Liver (tissue), 9 donors: ENCODE data around the gene MYB. TPM values are rescaled to one million over a fixed set of nuclear protein-coding genes. Genes with fewer than 3 reads are reported as not detected.
"Not testable (repeated sequence)": the region's sequence is repeated elsewhere in the genome, so short reads cannot be mapped to it uniquely, and the experiment has no call there.

Experiments used
- DNase-seq: peaks from one replicate; pipeline ENCODE4 v3.0.0-alpha.2; 2017; ENCODE audit warnings: low spot score
- H3K27ac ChIP-seq, 2 donors: one replicate each; pipeline ENCODE4 v1.7.0; 2013; ENCODE audit warnings: inconsistent platforms in 2 of 2, low read length in 2 of 2, control low read depth in 1 of 2, low read depth in 1 of 2, mild to moderate bottlenecking in 1 of 2
- H3K27me3 ChIP-seq, 4 donors: one replicate each; pipeline versions ENCODE4 v1.6.1 to v1.7.0; 2013; ENCODE audit warnings: low read length in 3 of 4, inconsistent platforms in 1 of 4, mild to moderate bottlenecking in 1 of 4, moderate library complexity in 1 of 4; ENCODE audit not compliant: control insufficient read depth in 4 of 4, insufficient read depth in 4 of 4
- H3K36me3 ChIP-seq, 4 donors: one replicate each; pipeline versions ENCODE4 v1.6.1 to v1.7.0; 2013; ENCODE audit warnings: low read length in 3 of 4, mild to moderate bottlenecking in 3 of 4, low read depth in 1 of 4, moderate library complexity in 1 of 4; ENCODE audit not compliant: control insufficient read depth in 4 of 4, insufficient read depth in 3 of 4
- H3K4me1 ChIP-seq, 4 donors: one replicate each; pipeline versions ENCODE4 v1.6.1 to v1.7.0; 2013; ENCODE audit warnings: low read length in 3 of 4, mild to moderate bottlenecking in 3 of 4, moderate library complexity in 1 of 4; ENCODE audit not compliant: control insufficient read depth in 4 of 4, insufficient read depth in 4 of 4
- H3K4me3 ChIP-seq, 3 donors: one replicate each; pipeline versions ENCODE4 v1.6.1 to v1.7.0; 2013; ENCODE audit warnings: low read length in 3 of 3, control low read depth in 1 of 3, low read depth in 1 of 3, mild to moderate bottlenecking in 1 of 3
- H3K9ac ChIP-seq, 2 donors: one replicate each; pipeline ENCODE4 v1.7.0; 2013; ENCODE audit warnings: low read length in 2 of 2, mild to moderate bottlenecking in 2 of 2, moderate library complexity in 2 of 2, control low read depth in 1 of 2, low read depth in 1 of 2
- H3K9me3 ChIP-seq, 4 donors: one replicate each; pipeline versions ENCODE4 v1.6.1 to v1.7.0; 2013; ENCODE audit warnings: low read length in 3 of 4; ENCODE audit not compliant: control insufficient read depth in 4 of 4
- EGR1 ChIP-seq, 2 donors: IDR thresholded peaks; 2 replicates each; pipeline ENCODE4 v1.6.1; 2016 to 2018; ENCODE audit warnings: antibody characterized with exemption in 2 of 2, low read depth in 2 of 2
- FOXA1 ChIP-seq: IDR thresholded peaks from 2 replicates; pipeline ENCODE4 v1.6.1; 2016; ENCODE audit warnings: antibody characterized with exemption
- FOXA2 ChIP-seq: IDR thresholded peaks from 2 replicates; pipeline ENCODE4 v1.6.1; 2016; ENCODE audit warnings: antibody characterized with exemption
- GABPA ChIP-seq, 2 donors: IDR thresholded peaks in 1 of 2; conservative IDR thresholded peaks in 1 of 2; 2 replicates each; pipeline ENCODE4 v1.6.1; 2016; ENCODE audit warnings: antibody characterized with exemption in 2 of 2, mild to moderate bottlenecking in 1 of 2, moderate library complexity in 1 of 2
- HNF4A ChIP-seq, 2 donors: conservative IDR thresholded peaks; 2 replicates each; pipeline ENCODE4 v1.6.1; 2016; ENCODE audit warnings: antibody characterized with exemption in 2 of 2, mild to moderate bottlenecking in 2 of 2
- HNF4G ChIP-seq: IDR thresholded peaks from 2 replicates; pipeline ENCODE4 v1.6.1; 2016; ENCODE audit warnings: antibody characterized with exemption
- JUND ChIP-seq, 2 donors: IDR thresholded peaks; 2 replicates each; pipeline ENCODE4 v1.6.1; 2016; ENCODE audit warnings: antibody characterized with exemption in 2 of 2
- NR2F2 ChIP-seq: IDR thresholded peaks from 2 replicates; pipeline ENCODE4 v1.6.1; 2016; ENCODE audit warnings: antibody characterized with exemption
- RAD21 ChIP-seq, 2 donors: IDR thresholded peaks; 2 replicates each; pipeline ENCODE4 v1.6.1; 2016; ENCODE audit warnings: antibody characterized with exemption in 2 of 2, mild to moderate bottlenecking in 2 of 2
- RXRA ChIP-seq, 2 donors: IDR thresholded peaks; 2 replicates each; pipeline ENCODE4 v1.6.1; 2017 to 2018; ENCODE audit warnings: antibody characterized with exemption in 2 of 2, mild to moderate bottlenecking in 1 of 2
- SP1 ChIP-seq: IDR thresholded peaks from 2 replicates; pipeline ENCODE4 v1.6.1; 2018; ENCODE audit warnings: antibody characterized with exemption, mild to moderate bottlenecking
- TAF1 ChIP-seq: conservative IDR thresholded peaks from 2 replicates; pipeline ENCODE4 v1.6.1; 2016; ENCODE audit warnings: antibody characterized with exemption, mild to moderate bottlenecking
- YY1 ChIP-seq: IDR thresholded peaks from 2 replicates; pipeline ENCODE4 v1.6.1; 2016; ENCODE audit warnings: antibody characterized with exemption, mild to moderate bottlenecking
- whole genome bisulfite sequencing: extraction: QIAGEN DNeasy Blood & Tissue Kit; methylation state at CpG from one replicate; pipeline ENCODE4 v1.1.7; 2013; 5-methylcytosine and 5-hydroxymethylcytosine counted together
- polyA plus RNA-seq, 2 donors: library from polyadenylated mRNA; stranded (reverse) in 1 of 2; unstranded in 1 of 2; fragments of 200-250 nt in 1 of 2; fragments of >200 nt in 1 of 2; fragmentation: Nextera tagmentation in 1 of 2; extraction: Ambion mirVana in 1 of 2; gene quantifications; one replicate each; pipeline versions ENCODE4 v1.2.1 to v1.2.3, GENCODE V29; 2013 to 2015
- total RNA-seq, 2 donors: library from RNA; depleted of rRNA; stranded (reverse); fragments of >200 nt; gene quantifications; one replicate each; pipeline ENCODE4 v1.2.3, GENCODE V29; 2014
- TF ChIP-seq, protein P1 (sequence below): IDR thresholded peaks from 2 replicates; pipeline ENCODE4 v1.6.1; 2016; ENCODE audit warnings: antibody characterized with exemption, mild to moderate bottlenecking
- TF ChIP-seq, protein P2 (sequence below): IDR thresholded peaks from 2 replicates; pipeline ENCODE4 v1.6.1; 2016; ENCODE audit warnings: antibody characterized with exemption
- TF ChIP-seq, protein P3 (sequence below): fragments of 150-350 bp; IDR thresholded peaks from 2 replicates; pipeline ENCODE4 v1.5.1; 2017; ENCODE audit warnings: improper control_type of control experiment, low read depth, low read length; ENCODE audit not compliant: missing input control
- TF ChIP-seq, protein P4 (sequence below): IDR thresholded peaks from 2 replicates; pipeline ENCODE4 v1.6.1; 2016; ENCODE audit warnings: antibody characterized with exemption
- TF ChIP-seq, protein P5 (sequence below): IDR thresholded peaks from 2 replicates; pipeline ENCODE4 v1.6.1; 2016; ENCODE audit warnings: antibody characterized with exemption
- donor health status: healthy.
- donor health status: healthy.
- donor health status: healthy.
- donor health status: healthy.
- donor health status: healthy.

The MYB gene
- total and polyA plus RNA-seq, 4 donors, result 0.08 to 19.8 (median 0.11) TPM

DNA sequence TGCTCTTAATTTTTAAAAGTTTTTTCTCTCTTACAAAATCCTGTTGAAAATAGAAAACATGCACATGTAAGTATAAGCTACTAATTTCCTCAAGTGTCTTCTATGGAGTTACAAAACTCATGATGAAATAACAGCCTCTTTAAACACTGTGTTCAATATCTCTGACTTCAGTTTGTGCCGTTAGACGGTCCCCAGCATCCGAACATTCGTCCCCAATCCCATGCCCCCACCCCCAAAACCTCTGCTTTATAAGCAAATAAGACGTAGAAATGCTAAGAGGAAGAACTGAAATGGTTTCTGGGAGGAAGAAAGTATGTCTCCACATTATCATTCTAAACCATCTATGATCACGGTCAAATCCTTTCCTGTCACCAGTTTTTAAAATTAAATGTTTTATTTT, 31.7 kb upstream of the MYB start:
- H3K4me3 ChIP-seq, result no peak overlapping the region
- TF ChIP-seq FOXA2, result no peak
- no peaks in the 10 kb centered on the region for H3K36me3 ChIP-seq
- DNase-seq, result no peak
- H3K9ac ChIP-seq, result no peak overlapping the region
- H3K4me1 ChIP-seq, result peaks cover 0 to 5% (median under 1%) of the 10 kb centered on the region in 4 donors
- no peaks in the 10 kb centered on the region for H3K27me3 ChIP-seq
- H3K27ac ChIP-seq, result no peak overlapping the region
- no peaks in the 10 kb centered on the region for H3K9me3 ChIP-seq
- 60% methylated on average over 6 of the region's 6 CpGs for WGBS

DNA sequence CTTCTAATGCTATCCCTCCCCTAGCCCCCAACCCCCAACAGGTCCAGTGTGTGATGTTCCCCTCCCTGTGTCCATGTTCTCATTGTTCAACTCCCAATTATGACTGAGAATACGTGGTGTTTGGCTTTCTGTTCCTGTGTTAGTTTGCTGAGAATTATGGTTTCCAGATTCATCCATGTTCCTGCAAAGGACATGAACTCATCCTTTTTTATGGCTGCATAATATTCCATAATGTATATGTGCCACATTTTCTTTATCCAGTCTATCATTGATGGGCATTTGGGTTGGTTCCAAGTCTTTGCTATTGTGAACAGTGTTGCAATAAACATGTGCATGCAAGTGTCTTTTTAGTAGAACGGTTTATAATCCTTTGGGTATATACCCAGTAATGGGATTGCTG, 30.6 kb upstream of the MYB start:
- not testable (repeated sequence) for H3K27ac ChIP-seq, DNase-seq, H3K4me3 ChIP-seq, H3K4me1 ChIP-seq, H3K36me3 ChIP-seq, H3K27me3 ChIP-seq, H3K9me3 ChIP-seq, H3K9ac ChIP-seq
- 91% methylated on average over 2 of the region's 2 CpGs for whole genome bisulfite sequencing

DNA sequence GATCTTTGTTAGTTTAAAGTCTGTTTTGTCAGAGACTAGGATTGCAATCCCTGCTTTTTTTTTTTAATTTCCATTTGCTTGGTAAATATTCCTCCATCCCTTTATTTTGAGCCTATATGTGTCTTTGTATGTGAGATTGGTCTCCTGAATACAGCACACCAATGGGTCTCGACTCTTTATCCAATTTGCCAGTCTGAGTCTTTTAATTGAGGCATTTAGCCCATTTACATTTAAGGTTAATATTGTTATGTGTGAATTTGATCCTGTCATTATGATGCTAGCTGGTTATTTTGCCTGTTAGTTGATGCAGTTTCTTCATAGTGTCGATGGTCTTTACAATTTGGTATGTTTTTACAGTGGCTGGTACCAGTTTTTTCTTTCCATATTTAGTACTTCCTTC, 27.0 kb upstream of the MYB start:
- not testable (repeated sequence) for H3K27ac ChIP-seq, H3K27me3 ChIP-seq, H3K4me1 ChIP-seq, DNase-seq, H3K4me3 ChIP-seq, H3K9me3 ChIP-seq, H3K36me3 ChIP-seq, H3K9ac ChIP-seq
- WGBS, result 96% methylated on average over 2 of the region's 2 CpGs

DNA sequence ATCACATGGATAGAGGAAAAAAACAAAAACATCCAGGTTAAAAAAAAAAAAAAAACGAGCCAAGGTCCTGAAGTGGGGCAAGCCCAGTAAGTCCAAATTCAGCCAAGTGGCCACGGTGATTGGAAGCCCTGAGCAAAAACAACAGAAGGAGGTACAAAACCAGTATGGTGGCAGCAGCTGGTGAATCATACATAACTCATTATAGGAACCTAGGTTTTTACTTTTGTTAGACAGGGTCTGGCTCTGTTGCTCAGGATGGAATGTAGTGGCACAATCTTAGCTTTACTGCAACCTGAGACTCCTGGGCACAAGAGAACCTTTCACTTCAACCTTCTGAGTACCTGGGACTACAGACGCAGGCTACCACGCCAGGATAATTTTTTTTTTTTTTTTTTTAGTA, 22.7 kb upstream of the MYB start:
- H3K4me3 ChIP-seq, result no peak overlapping the region
- H3K36me3 ChIP-seq, result no peaks in the 10 kb centered on the region
- WGBS, result 78% methylated on average over 4 of the region's 4 CpGs
- no peak overlapping the region for H3K9ac ChIP-seq
- TF ChIP-seq, protein P1, sequence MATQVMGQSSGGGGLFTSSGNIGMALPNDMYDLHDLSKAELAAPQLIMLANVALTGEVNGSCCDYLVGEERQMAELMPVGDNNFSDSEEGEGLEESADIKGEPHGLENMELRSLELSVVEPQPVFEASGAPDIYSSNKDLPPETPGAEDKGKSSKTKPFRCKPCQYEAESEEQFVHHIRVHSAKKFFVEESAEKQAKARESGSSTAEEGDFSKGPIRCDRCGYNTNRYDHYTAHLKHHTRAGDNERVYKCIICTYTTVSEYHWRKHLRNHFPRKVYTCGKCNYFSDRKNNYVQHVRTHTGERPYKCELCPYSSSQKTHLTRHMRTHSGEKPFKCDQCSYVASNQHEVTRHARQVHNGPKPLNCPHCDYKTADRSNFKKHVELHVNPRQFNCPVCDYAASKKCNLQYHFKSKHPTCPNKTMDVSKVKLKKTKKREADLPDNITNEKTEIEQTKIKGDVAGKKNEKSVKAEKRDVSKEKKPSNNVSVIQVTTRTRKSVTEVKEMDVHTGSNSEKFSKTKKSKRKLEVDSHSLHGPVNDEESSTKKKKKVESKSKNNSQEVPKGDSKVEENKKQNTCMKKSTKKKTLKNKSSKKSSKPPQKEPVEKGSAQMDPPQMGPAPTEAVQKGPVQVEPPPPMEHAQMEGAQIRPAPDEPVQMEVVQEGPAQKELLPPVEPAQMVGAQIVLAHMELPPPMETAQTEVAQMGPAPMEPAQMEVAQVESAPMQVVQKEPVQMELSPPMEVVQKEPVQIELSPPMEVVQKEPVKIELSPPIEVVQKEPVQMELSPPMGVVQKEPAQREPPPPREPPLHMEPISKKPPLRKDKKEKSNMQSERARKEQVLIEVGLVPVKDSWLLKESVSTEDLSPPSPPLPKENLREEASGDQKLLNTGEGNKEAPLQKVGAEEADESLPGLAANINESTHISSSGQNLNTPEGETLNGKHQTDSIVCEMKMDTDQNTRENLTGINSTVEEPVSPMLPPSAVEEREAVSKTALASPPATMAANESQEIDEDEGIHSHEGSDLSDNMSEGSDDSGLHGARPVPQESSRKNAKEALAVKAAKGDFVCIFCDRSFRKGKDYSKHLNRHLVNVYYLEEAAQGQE, result no peak
- no peak for TF ChIP-seq TAF1
- no peak for TF ChIP-seq GABPA (IDR thresholded peaks at IDR 0.05 in 1 of 2, conservative IDR thresholded peaks at IDR 0.05 in 1 of 2)
- TF ChIP-seq, protein P2, sequence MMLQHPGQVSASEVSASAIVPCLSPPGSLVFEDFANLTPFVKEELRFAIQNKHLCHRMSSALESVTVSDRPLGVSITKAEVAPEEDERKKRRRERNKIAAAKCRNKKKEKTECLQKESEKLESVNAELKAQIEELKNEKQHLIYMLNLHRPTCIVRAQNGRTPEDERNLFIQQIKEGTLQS, result no peak
- no peak for TF ChIP-seq FOXA1
- TF ChIP-seq RXRA (IDR thresholded peaks at IDR 0.05), result no peak
- TF ChIP-seq HNF4G, result no peak
- TF ChIP-seq HNF4A (conservative IDR thresholded peaks at IDR 0.05), result no peak
- no peak for TF ChIP-seq FOXA2
- no peak for TF ChIP-seq YY1
- no peak for TF ChIP-seq RAD21 (IDR thresholded peaks at IDR 0.05)
- TF ChIP-seq, protein P3, sequence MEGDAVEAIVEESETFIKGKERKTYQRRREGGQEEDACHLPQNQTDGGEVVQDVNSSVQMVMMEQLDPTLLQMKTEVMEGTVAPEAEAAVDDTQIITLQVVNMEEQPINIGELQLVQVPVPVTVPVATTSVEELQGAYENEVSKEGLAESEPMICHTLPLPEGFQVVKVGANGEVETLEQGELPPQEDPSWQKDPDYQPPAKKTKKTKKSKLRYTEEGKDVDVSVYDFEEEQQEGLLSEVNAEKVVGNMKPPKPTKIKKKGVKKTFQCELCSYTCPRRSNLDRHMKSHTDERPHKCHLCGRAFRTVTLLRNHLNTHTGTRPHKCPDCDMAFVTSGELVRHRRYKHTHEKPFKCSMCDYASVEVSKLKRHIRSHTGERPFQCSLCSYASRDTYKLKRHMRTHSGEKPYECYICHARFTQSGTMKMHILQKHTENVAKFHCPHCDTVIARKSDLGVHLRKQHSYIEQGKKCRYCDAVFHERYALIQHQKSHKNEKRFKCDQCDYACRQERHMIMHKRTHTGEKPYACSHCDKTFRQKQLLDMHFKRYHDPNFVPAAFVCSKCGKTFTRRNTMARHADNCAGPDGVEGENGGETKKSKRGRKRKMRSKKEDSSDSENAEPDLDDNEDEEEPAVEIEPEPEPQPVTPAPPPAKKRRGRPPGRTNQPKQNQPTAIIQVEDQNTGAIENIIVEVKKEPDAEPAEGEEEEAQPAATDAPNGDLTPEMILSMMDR, result no peak
- TF ChIP-seq EGR1 (IDR thresholded peaks at IDR 0.05; ENCODE audit: low read depth in 2 of 2), result no peak
- TF ChIP-seq SP1, result no peak
- TF ChIP-seq, protein P4, sequence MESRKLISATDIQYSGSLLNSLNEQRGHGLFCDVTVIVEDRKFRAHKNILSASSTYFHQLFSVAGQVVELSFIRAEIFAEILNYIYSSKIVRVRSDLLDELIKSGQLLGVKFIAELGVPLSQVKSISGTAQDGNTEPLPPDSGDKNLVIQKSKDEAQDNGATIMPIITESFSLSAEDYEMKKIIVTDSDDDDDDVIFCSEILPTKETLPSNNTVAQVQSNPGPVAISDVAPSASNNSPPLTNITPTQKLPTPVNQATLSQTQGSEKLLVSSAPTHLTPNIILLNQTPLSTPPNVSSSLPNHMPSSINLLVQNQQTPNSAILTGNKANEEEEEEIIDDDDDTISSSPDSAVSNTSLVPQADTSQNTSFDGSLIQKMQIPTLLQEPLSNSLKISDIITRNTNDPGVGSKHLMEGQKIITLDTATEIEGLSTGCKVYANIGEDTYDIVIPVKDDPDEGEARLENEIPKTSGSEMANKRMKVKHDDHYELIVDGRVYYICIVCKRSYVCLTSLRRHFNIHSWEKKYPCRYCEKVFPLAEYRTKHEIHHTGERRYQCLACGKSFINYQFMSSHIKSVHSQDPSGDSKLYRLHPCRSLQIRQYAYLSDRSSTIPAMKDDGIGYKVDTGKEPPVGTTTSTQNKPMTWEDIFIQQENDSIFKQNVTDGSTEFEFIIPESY, result no peak
- TF ChIP-seq JUND (IDR thresholded peaks at IDR 0.05), result no peak
- no peak for TF ChIP-seq NR2F2
- TF ChIP-seq, protein P5, sequence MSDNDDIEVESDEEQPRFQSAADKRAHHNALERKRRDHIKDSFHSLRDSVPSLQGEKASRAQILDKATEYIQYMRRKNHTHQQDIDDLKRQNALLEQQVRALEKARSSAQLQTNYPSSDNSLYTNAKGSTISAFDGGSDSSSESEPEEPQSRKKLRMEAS, result no peak
- no peaks in the 10 kb centered on the region for H3K4me1 ChIP-seq
- H3K27ac ChIP-seq, result no peak overlapping the region
- H3K27me3 ChIP-seq, result no peaks in the 10 kb centered on the region
- H3K9me3 ChIP-seq, result no peaks in the 10 kb centered on the region
- no peak for DNase-seq
